ENCODE results near the gene CNKSR3.

CNKSR3 gene

DNA sequence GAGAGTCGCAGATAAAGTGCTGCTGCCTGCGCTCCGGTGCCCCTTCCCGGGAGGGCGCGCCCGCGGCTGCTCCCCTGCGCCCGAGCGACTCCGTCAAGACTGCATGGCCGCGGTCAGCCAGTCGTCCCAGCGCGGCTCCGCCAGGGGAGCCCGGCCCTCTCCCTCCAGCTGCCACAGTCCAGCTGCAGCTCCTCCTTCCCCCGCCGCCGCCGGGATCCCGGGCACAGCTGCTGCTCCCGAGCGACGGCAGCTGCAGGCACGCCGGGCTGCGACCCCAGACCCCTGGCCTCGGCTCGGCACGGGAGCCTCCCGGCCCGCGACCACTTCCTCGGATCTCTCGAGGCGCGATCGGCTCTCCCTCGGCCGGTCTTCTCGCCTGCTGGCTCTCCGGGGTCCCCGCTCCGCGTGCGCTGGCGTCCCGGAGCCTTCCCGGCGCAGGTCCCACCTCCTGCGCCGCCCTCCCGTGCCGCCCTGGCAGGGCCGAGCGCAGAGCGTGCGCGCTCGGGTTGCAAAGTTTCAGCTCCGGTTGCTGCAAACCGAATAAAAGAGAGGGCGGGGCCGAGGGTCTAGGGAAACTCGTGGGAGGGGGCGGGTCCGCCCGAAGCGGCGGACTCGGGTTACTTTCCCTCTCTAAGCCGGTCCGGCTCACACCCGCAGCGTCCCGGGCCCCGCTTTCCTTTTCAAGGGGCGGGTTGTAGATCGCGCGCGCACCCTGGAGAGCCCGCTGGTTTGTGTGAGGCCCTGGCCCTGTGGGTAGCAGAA, at the start of gene CNKSR3:
TSS of gene CNKSR3 (minus strand) at position 542 of the 762 bp plus-strand sequence. CDS start 571 bp downstream, outside the sequence.
- H3K4me3 ChIP-seq (ENCODE audit: low read depth, low read length, poor library complexity, severe bottlenecking), result no peak within 1 kb of the TSS
- no peaks in the 10 kb centered on the region for H3K4me1 ChIP-seq (ENCODE audit: insufficient read depth, low read length, severe bottlenecking)
- H3K79me2 ChIP-seq (ENCODE audit: insufficient read depth, low read length), result no peaks in the 10 kb centered on the region
- peaks cover 5% of the 10 kb centered on the region; the same call in 1 of the 2 replicates for H3K27me3 ChIP-seq (ENCODE audit: insufficient read depth, low read length)
- H2AFZ ChIP-seq (ENCODE audit: low read length), result no peak within 1 kb of the TSS
- no peaks in the 10 kb centered on the region for H4K20me1 ChIP-seq (ENCODE audit: insufficient read depth, low read length)
- H3K4me2 ChIP-seq (ENCODE audit: low read length), result no peak within 1 kb of the TSS
- no peak for TF ChIP-seq EZH2 (IDR thresholded peaks at IDR 0.05; ENCODE audit: borderline replicate concordance, low read length)
- TF ChIP-seq, protein P1, sequence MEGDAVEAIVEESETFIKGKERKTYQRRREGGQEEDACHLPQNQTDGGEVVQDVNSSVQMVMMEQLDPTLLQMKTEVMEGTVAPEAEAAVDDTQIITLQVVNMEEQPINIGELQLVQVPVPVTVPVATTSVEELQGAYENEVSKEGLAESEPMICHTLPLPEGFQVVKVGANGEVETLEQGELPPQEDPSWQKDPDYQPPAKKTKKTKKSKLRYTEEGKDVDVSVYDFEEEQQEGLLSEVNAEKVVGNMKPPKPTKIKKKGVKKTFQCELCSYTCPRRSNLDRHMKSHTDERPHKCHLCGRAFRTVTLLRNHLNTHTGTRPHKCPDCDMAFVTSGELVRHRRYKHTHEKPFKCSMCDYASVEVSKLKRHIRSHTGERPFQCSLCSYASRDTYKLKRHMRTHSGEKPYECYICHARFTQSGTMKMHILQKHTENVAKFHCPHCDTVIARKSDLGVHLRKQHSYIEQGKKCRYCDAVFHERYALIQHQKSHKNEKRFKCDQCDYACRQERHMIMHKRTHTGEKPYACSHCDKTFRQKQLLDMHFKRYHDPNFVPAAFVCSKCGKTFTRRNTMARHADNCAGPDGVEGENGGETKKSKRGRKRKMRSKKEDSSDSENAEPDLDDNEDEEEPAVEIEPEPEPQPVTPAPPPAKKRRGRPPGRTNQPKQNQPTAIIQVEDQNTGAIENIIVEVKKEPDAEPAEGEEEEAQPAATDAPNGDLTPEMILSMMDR (IDR thresholded peaks at IDR 0.05; ENCODE audit: low read length), result no peak
- H3K27ac ChIP-seq (ENCODE audit: low read depth, low read length, poor library complexity, severe bottlenecking), result no peak within 1 kb of the TSS
- no peaks in the 10 kb centered on the region for H3K9me3 ChIP-seq (ENCODE audit: low read length)
- no peaks in the 10 kb centered on the region for H3K36me3 ChIP-seq (ENCODE audit: insufficient read depth, low read length)
- H3F3A ChIP-seq (ENCODE audit: insufficient read depth, low read length), result no peaks in the 10 kb centered on the region
- H3K9ac ChIP-seq (ENCODE audit: low read length), result no peak within 1 kb of the TSS
- H3K9me2 ChIP-seq (ENCODE audit: low read depth, low read length), result no peaks in the 10 kb centered on the region

DNA sequence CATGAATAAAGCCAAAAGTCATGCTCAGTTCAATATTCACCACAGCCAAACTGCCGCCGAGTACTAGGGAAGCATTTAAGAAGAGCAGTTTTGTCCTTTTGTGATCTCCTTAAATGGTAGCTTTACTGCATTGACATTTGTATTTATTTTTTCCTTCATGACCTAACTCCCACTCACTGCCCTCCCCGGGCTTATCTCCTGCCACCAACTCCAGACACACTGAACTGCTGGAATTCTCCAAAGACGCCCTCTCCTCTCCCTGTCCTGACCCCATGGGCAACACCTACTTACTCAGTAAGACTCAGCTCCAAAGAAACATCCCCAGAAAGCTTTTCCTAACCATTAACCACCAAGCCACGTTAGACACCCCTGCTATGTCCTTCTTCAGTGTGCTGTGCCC, 48.5 kb upstream of the CNKSR3 start:
- Histone ChIP-seq H3K27ac (ENCODE audit: low read depth, low read length, poor library complexity, severe bottlenecking) (no peak overlapping the region), H2AFZ (ENCODE audit: low read length) (no peak overlapping the region), H3K9me3 (ENCODE audit: low read length) (no peaks in the 10 kb centered on the region), H3K4me1 (ENCODE audit: insufficient read depth, low read length, severe bottlenecking) (no peaks in the 10 kb centered on the region), H3K36me3 (ENCODE audit: insufficient read depth, low read length) (no peaks in the 10 kb centered on the region), H3K4me3 (ENCODE audit: low read depth, low read length, poor library complexity, severe bottlenecking) (no peak overlapping the region), H4K20me1 (ENCODE audit: insufficient read depth, low read length) (no peaks in the 10 kb centered on the region), H3K9ac (ENCODE audit: low read length) (no peak overlapping the region), H3K79me2 (ENCODE audit: insufficient read depth, low read length) (no peaks in the 10 kb centered on the region), H3K4me2 (ENCODE audit: low read length) (no peak overlapping the region), H3F3A (ENCODE audit: insufficient read depth, low read length) (no peaks in the 10 kb centered on the region), H3K27me3 (ENCODE audit: insufficient read depth, low read length) (no peaks in the 10 kb centered on the region), H3K9me2 (ENCODE audit: low read depth, low read length) (no peaks in the 10 kb centered on the region)
- no peak for TF ChIP-seq EZH2 (IDR thresholded peaks at IDR 0.05; ENCODE audit: borderline replicate concordance, low read length)
- TF ChIP-seq, protein P1 (IDR thresholded peaks at IDR 0.05; ENCODE audit: low read length), result no peak

DNA sequence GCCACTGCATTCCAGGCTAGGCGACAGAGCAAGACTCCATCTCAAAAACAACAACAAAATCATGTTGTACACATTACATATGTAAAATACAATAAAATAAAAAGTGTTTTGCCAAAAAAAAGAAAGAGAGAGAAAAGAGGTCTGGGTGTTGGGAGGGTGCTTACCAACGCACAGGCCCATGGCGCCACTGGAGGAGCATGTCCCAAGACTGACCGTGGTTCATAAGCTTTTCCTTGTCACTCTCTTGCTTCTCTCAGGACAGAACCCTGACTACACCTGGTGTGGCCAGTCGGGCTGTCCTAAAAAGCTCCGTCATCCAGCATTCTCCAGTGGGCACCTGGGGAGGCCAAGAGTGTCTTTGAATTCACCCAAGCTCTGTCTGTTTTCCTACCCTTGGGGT, 48.0 kb upstream of the CNKSR3 start:
- Histone ChIP-seq H3K9me3 (ENCODE audit: low read length) (no peaks in the 10 kb centered on the region), H3F3A (ENCODE audit: insufficient read depth, low read length) (no peaks in the 10 kb centered on the region), H3K4me1 (ENCODE audit: insufficient read depth, low read length, severe bottlenecking) (no peaks in the 10 kb centered on the region), H3K4me3 (ENCODE audit: low read depth, low read length, poor library complexity, severe bottlenecking) (no peak overlapping the region), H3K27ac (ENCODE audit: low read depth, low read length, poor library complexity, severe bottlenecking) (no peak overlapping the region), H2AFZ (ENCODE audit: low read length) (no peak overlapping the region), H3K27me3 (ENCODE audit: insufficient read depth, low read length) (no peaks in the 10 kb centered on the region), H3K9me2 (ENCODE audit: low read depth, low read length) (no peaks in the 10 kb centered on the region), H4K20me1 (ENCODE audit: insufficient read depth, low read length) (no peaks in the 10 kb centered on the region), H3K9ac (ENCODE audit: low read length) (no peak overlapping the region), H3K4me2 (ENCODE audit: low read length) (no peak overlapping the region), H3K36me3 (ENCODE audit: insufficient read depth, low read length) (no peaks in the 10 kb centered on the region), H3K79me2 (ENCODE audit: insufficient read depth, low read length) (no peaks in the 10 kb centered on the region)
- TF ChIP-seq EZH2 (IDR thresholded peaks at IDR 0.05; ENCODE audit: borderline replicate concordance, low read length), result no peak
- TF ChIP-seq, protein P1 (IDR thresholded peaks at IDR 0.05; ENCODE audit: low read length), result no peak
